Endothelial cell of umbilical vein (primary cell): ENCODE data around the gene CYP2E1. TPM values are rescaled to one million over a fixed set of nuclear protein-coding genes. Genes with fewer than 3 reads are reported as not detected.

Experiments
- BruUV-seq: library from RNA; stranded (reverse); fragments of 400-500 nt; replicated peaks from 2 replicates; lab custom pipeline; 2021; lab: Mats Ljungman, UMichigan
- CTCF ChIA-PET: fragments of 300-600, 350-600 bp; sonication (Branson Sonifier 250); formaldehyde crosslinking; loops from one replicate; lab custom pipeline; 2021; ENCODE audit warnings: antibody characterized with exemption, inconsistent platforms; lab: Charles Lee
- POLR2A ChIA-PET: fragments of 300-600, 350-600 bp; sonication (Branson Sonifier 250); formaldehyde crosslinking; loops from one replicate; lab custom pipeline; 2021; ENCODE audit warnings: antibody characterized with exemption, inconsistent platforms; lab: Charles Lee
- DNase-seq: peaks from one replicate; pipeline ENCODE4 v3.0.0-alpha.2; 2011; ENCODE audit warnings: low read depth, low spot score
- FAIRE-seq: peaks from 2 replicates; lab custom pipeline; 2011; peaks lifted over from hg19 to GRCh38; lab: Jason Lieb, UNC
- H2AFZ ChIP-seq: 2 replicates; pipeline ENCODE4 v1.6.0; 2012; ENCODE audit warnings: low read depth, low read length, control low read depth, inconsistent platforms
- H3K27ac ChIP-seq: 2 replicates; pipeline ENCODE4 v1.5.1; 2011; ENCODE audit warnings: low read depth, mild to moderate bottlenecking, control low read depth, low read length, moderate library complexity; ENCODE audit not compliant: insufficient read depth
- H3K27me3 ChIP-seq, 2 experiments: 2 replicates each; pipeline versions ENCODE4 v1.6.0 to v1.6.1; 2011; ENCODE audit warnings: low read length in 2 of 2, mixed read lengths in 1 of 2; ENCODE audit not compliant: control insufficient read depth in 2 of 2, insufficient read depth in 2 of 2
- H3K36me3 ChIP-seq, 2 experiments: 2 replicates in 1 of 2; 3 replicates in 1 of 2; pipeline ENCODE4 v1.5.1; 2011; ENCODE audit warnings: low read length in 2 of 2, mild to moderate bottlenecking in 1 of 2, moderate library complexity in 1 of 2; ENCODE audit not compliant: control insufficient read depth in 2 of 2, insufficient read depth in 2 of 2; ENCODE audit errors: extremely low read depth in 1 of 2
- H3K4me1 ChIP-seq: 3 replicates; pipeline ENCODE4 v1.5.1; 2011; ENCODE audit warnings: mild to moderate bottlenecking, low read length; ENCODE audit not compliant: control insufficient read depth, insufficient read depth; ENCODE audit errors: extremely low read depth
- H3K4me2 ChIP-seq: 2 replicates; pipeline ENCODE4 v1.6.1; 2011; ENCODE audit warnings: low read length, control low read depth, mixed read lengths; ENCODE audit not compliant: insufficient read depth
- H3K4me3 ChIP-seq, 3 experiments: fragments of 200-600 bp in 1 of 3; sonication (generic), shearing (Covaris generic) in 1 of 3; replicated peaks in 1 of 3; 2 replicates each; pipeline ENCODE4 v1.5.1; 2011 to 2016; ENCODE audit warnings: control low read depth in 3 of 3, low read length in 3 of 3, mild to moderate bottlenecking in 2 of 3, inconsistent platforms in 1 of 3, low read depth in 1 of 3, moderate library complexity in 1 of 3; ENCODE audit not compliant: insufficient read depth in 1 of 3
- H3K79me2 ChIP-seq: 2 replicates; pipeline ENCODE4 v1.6.0; 2012; ENCODE audit warnings: low read length, inconsistent platforms; ENCODE audit not compliant: control insufficient read depth, insufficient read depth
- H3K9ac ChIP-seq: replicated peaks from 2 replicates; pipeline ENCODE3; 2011; ENCODE audit warnings: low read length, control low read depth; ENCODE audit not compliant: insufficient read depth; ENCODE audit errors: extremely low read depth
- H3K9me1 ChIP-seq: replicated peaks from 3 replicates; pipeline ENCODE4 v1.6.0; 2011; ENCODE audit warnings: mild to moderate bottlenecking, low read length; ENCODE audit not compliant: control insufficient read depth, insufficient read depth; ENCODE audit errors: extremely low read depth
- H3K9me3 ChIP-seq: replicated peaks from 2 replicates; pipeline ENCODE4 v1.5.1; 2012; ENCODE audit warnings: low read length, inconsistent platforms; ENCODE audit not compliant: control insufficient read depth, insufficient read depth
- H4K20me1 ChIP-seq: replicated peaks from 2 replicates; pipeline ENCODE3; 2011; ENCODE audit warnings: mild to moderate bottlenecking, low read length; ENCODE audit not compliant: control insufficient read depth, insufficient read depth; ENCODE audit errors: extremely low read depth
- EZH2 ChIP-seq: IDR thresholded peaks from 2 replicates; pipeline ENCODE4 v1.6.1; 2012; ENCODE audit warnings: borderline replicate concordance, low read depth, mild to moderate bottlenecking, moderate library complexity, low read length, inconsistent platforms; ENCODE audit not compliant: severe bottlenecking
- FOS ChIP-seq: IDR thresholded peaks from 2 replicates; pipeline ENCODE4 v1.6.1; 2011; ENCODE audit warnings: mild to moderate bottlenecking, low read length, moderate library complexity, borderline replicate concordance; ENCODE audit not compliant: insufficient read depth
- GATA2 ChIP-seq: IDR thresholded peaks from 2 replicates; pipeline ENCODE4 v1.7.0; 2011; ENCODE audit warnings: low read depth, mild to moderate bottlenecking, moderate library complexity, mixed read lengths, low read length; ENCODE audit not compliant: insufficient read length, insufficient read depth
- JUN ChIP-seq: IDR thresholded peaks from 2 replicates; pipeline ENCODE4 v1.6.1; 2011; ENCODE audit warnings: borderline replicate concordance, low read depth; ENCODE audit not compliant: insufficient read length, insufficient read depth
- MYC ChIP-seq: IDR thresholded peaks from one replicate; pipeline ENCODE4 v1.6.1; 2011; ENCODE audit warnings: mild to moderate bottlenecking, low read depth, low read length
- POLR2A ChIP-seq: IDR thresholded peaks from 2 replicates; pipeline ENCODE4 v1.6.1; 2012; ENCODE audit warnings: low read depth, mild to moderate bottlenecking, control low read depth, low read length
- POLR2AphosphoS5 ChIP-seq: IDR thresholded peaks from 2 replicates; pipeline ENCODE4 v1.6.1; 2012; ENCODE audit warnings: low read depth, mild to moderate bottlenecking, control low read depth, low read length, moderate library complexity; ENCODE audit not compliant: insufficient read depth
- dilution Hi-C: fragments of 300-500 bp; cut with MboI; formaldehyde crosslinking; loops from one replicate; pipeline ENCODE4 v1.15.0; 2019; ENCODE audit warnings: low sequenced_read_pairs; ENCODE audit not compliant: extremely low pct_ligation_motif_present
- intact Hi-C: fragments of 100-400 bp; cut with micrococcal nuclease; formaldehyde crosslinking; loops from one replicate; pipeline ENCODE4 v1.10.0; 2022
- polyA plus RNA-seq, 4 experiments: library from polyadenylated mRNA; depleted of rRNA in 3 of 4; stranded (reverse) in 3 of 4; unstranded in 1 of 4; fragments of >200 nt; gene quantifications; 2 replicates each; pipeline versions ENCODE4 v1.2.1 to v1.2.3, GENCODE V29; 2011 to 2012; ENCODE audit warnings: missing spikeins in 1 of 4
- total RNA-seq: library from RNA; stranded (reverse); gene quantifications from 2 replicates; pipeline ENCODE4 v1.2.3, GENCODE V29; 2021
- TF ChIP-seq, protein P1 (sequence below), 2 donors: IDR thresholded peaks; 1 replicate in 1 of 2; 2 replicates in 1 of 2; pipeline ENCODE4 v1.5.1; 2011; ENCODE audit warnings: low read length in 2 of 2, mild to moderate bottlenecking in 2 of 2, moderate library complexity in 2 of 2, control low read depth in 1 of 2, inconsistent platforms in 1 of 2, low read depth in 1 of 2; ENCODE audit not compliant: insufficient read depth in 1 of 2; ENCODE audit errors: extremely low read depth in 1 of 2
- TF ChIP-seq, protein P2 (sequence below): IDR thresholded peaks from 2 replicates; pipeline ENCODE4 v1.6.1; 2011; ENCODE audit not compliant: insufficient read depth, insufficient read length

The CYP2E1 gene
- total and polyA plus RNA-seq, 2 donors (not counting 3 experiments of a cell fraction or from before 2014, with no cell fraction given) = 0.08 TPM; not detected in 1

- ChIA-PET POLR2A (no interaction called here), CTCF (no interaction called here)
- TF ChIP-seq FOS (no peak), EZH2 (no peak), POLR2AphosphoS5 (no peak), MYC (no peak), GATA2 (no peak), POLR2A (no peak), JUN (no peak)
- TF ChIP-seq, protein P1, sequence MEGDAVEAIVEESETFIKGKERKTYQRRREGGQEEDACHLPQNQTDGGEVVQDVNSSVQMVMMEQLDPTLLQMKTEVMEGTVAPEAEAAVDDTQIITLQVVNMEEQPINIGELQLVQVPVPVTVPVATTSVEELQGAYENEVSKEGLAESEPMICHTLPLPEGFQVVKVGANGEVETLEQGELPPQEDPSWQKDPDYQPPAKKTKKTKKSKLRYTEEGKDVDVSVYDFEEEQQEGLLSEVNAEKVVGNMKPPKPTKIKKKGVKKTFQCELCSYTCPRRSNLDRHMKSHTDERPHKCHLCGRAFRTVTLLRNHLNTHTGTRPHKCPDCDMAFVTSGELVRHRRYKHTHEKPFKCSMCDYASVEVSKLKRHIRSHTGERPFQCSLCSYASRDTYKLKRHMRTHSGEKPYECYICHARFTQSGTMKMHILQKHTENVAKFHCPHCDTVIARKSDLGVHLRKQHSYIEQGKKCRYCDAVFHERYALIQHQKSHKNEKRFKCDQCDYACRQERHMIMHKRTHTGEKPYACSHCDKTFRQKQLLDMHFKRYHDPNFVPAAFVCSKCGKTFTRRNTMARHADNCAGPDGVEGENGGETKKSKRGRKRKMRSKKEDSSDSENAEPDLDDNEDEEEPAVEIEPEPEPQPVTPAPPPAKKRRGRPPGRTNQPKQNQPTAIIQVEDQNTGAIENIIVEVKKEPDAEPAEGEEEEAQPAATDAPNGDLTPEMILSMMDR (IDR thresholded peaks at IDR 0.05; ENCODE audit: extremely low read depth in 1 of 2, insufficient read depth in 1 of 2, low read depth in 1 of 2, low read length in 2 of 2) = no peak
- TF ChIP-seq, protein P2, sequence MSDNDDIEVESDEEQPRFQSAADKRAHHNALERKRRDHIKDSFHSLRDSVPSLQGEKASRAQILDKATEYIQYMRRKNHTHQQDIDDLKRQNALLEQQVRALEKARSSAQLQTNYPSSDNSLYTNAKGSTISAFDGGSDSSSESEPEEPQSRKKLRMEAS = no peak
- no peak overlapping the region for H3K9ac ChIP-seq
- dilution Hi-C loops (no loop called here), intact Hi-C loops (no loop called here)
- no peak overlapping the region for H3K27ac ChIP-seq
- no peaks in the 10 kb centered on the region for H3K79me2 ChIP-seq
- H3K4me1 ChIP-seq = no peaks in the 10 kb centered on the region
- H4K20me1 ChIP-seq = no peaks in the 10 kb centered on the region
- BruUV-seq = no TSS peak
- no peaks in the 10 kb centered on the region for H3K36me3 ChIP-seq
- DNase-seq = no peak
- no peak overlapping the region for H3K4me2 ChIP-seq
- no peak overlapping the region for H2AFZ ChIP-seq
- H3K27me3 ChIP-seq = no peaks in the 10 kb centered on the region
- H3K9me1 ChIP-seq = no peaks in the 10 kb centered on the region
- no peak overlapping the region for H3K4me3 ChIP-seq
- H3K9me3 ChIP-seq = peaks cover 3% of the 10 kb centered on the region
- no peak for FAIRE-seq
Measured at GRCh38 chr10:133559216-133559615, 32.1 kb downstream of the CYP2E1 start.
